GM03348 (cell line): ENCODE results near the gene CDK6.
A peak's percentile ranks its signal among the peaks of the same experiment; 100 is the strongest.

ENCODE experiments used
- DNase-seq: peaks from one replicate; pipeline ENCODE4 v3.0.0; 2012; ENCODE audit warnings: low spot score

The CDK6 gene

DNA sequence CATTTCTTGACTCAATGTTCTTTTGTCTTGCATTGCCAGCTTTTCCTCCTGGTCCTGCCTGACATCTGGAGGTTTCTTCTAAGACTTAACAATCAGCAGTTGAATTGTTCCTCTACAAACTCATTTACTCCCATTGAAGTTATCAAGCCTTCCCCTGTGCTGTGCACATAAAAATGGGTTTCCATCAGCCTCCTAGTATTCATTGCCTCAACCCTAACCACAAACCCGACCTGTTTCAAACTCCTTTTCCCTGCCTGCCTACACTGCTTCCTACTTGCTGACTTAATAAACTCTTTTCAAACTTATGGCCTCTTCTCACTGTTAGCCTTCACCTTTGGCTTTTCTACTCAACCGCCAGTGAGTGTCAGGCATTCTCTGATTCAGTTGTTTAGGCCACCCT is 9.4 kb upstream of the CDK6 start:
- no peak for DNase-seq

DNA sequence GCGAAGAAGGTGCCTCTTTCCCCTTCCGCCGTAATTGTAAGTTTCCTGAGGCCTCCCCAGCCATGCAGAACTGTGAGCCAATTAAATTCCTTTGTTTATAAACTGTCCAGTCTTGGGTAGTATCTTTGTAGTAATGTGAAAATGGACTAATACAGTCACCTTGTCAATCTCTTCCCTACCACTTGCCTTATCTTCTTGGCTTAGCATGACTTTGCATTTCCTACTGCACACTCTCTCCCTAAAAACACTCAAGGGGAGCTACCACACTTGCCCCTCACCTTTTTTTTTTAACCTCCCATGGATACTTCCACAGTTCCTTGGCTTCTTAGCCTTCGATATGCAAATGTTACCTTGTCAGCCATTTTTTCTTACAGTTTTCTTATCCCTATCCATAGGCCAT is 7.4 kb upstream of the CDK6 start:
- no peak for DNase-seq

DNA sequence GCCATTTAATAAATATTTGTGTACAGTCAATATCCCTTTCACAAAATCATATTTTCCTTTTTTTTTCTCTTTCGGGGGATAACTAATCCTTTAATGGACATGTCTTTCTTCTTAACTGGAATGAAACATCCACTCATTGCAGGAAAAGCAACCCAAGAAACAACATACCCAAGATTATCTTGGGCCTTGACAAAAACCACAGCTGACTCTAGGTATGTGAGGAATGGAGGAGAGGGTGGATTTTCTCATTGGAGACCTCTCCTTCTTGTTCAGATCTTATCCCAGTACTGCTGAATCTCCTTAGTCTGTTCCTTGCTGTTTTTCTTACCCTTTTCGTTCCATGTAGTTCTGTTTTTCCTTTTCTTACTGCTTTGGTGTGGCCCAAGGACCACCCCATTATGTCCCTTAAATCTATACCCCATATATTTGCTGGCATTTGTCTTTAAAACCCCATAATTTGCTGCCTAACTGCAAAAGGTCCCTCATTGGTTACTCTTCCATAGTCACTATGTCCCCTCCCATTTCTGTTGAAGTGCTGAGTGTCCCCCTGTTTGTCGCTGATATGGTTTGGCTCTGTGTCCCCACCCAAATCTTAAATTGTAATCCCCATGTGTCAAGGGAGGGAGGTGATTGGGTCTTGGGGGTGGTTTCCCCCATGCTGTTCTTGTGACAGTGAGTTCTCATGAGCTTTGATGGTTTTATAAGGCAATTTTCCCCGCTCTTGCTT is 6.8 kb upstream of the CDK6 start:
- peak; percentile 63 for DNase-seq

DNA sequence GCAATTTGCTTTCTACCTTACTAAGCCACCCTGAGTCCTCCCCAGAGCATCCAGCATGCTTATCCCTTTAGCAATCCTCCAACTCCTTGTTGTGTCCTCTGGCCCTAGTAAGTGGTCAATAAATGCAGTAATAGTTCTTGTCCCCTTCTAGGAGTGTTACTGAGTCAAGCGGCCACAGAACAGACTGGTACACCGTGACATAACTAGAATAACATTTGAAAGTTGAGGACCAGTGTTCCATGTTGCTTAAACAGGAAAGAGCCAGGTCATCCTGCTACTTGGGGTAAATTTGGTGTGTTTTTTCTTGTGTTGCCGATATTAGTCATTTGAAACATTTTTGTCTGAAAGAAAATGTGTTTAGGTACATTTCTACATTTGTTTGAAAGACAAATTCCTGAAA is 4.8 kb upstream of the CDK6 start:
- no peak for DNase-seq

DNA sequence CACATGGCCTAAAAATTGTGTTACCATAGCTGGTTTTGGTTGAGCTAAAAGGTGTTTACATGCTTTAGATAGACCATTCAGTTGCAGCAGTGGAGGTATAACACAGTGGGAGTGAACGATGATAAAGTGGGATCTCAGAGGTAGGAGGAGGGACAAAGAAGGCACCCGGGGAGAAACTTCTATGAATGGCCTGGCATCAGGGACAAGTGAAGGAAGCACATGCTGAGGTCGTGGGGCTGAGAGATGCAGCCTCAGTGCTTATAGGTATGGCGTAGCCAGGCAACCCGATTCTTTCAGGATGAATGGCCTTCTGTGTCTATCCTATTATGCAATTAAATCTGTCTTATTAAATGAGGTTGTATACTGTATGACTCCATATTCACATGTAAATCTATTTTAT is 3.9 kb upstream of the CDK6 start:
- no peak for DNase-seq

DNA sequence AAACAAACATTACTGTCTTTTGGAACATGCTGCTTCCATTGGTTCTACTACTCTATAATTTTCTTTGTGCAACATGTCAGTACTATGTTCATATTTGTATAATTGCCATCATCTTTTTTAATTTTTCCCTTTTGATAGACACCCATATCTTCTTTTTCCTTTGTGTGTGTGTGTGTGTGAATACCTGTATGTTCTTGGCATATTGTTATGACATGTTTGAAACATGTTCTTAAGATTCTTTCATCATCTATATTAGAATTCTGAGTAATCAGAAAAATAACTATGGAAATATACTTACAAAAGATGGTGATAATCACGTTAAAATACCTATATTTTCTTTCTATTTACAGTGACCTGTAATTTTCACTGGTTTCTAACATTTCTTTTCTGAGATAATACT is 3.5 kb upstream of the CDK6 start:
- no peak for DNase-seq

DNA sequence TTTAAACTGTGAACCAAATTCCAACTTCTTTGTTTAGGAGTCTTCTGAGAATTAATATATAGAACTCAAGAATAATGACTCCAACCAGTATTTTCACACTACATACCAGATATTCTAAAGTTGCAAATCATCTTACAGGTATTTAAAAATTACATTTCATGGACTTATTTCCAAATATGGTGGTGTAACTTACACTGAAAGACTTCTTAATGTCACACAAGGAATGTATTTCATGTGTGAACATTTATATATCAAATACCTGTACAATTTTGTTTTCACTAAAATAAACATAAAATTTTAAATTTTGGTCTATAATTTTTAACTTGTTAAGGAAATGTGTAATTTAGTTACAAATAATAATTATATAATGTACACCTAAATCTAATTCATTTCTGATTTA is 2.6 kb upstream of the CDK6 start:
- DNase-seq = no peak

DNA sequence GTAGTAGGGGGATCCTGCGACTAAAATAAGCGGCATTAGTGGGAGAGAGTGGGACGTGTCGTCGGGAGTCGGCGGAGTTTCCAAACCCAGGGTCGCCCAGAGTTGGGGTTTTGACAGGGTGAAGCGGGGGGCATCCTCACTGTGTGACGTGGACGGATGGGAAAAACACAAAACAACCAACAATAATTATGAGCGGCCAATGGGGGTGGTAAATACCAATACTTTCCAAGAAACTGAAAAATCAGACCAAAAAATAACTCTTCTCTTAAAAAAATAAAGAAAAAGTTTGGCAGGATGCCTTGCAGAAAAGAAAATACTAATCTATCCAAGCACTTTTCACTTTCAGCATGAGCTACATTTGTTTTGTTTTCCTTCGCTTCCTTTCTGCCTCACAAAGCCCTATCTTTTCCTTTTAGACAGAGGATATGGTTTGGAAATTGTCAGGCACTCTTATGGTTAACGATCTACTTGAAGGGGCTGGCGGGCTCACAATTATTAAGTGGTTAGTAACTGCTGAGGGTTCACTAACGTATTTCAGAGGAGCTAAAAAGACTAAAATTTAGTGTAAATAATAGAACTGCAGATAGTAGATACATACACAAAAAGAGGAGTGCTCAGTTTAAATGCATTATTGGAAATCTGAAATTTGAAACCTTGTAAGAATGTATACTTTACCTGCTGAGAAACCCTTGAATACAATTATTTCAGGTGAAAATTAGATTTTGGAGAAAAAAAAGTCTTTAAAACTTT is 802 bp upstream of the CDK6 start:
- peak; percentile 10 for DNase-seq

DNA sequence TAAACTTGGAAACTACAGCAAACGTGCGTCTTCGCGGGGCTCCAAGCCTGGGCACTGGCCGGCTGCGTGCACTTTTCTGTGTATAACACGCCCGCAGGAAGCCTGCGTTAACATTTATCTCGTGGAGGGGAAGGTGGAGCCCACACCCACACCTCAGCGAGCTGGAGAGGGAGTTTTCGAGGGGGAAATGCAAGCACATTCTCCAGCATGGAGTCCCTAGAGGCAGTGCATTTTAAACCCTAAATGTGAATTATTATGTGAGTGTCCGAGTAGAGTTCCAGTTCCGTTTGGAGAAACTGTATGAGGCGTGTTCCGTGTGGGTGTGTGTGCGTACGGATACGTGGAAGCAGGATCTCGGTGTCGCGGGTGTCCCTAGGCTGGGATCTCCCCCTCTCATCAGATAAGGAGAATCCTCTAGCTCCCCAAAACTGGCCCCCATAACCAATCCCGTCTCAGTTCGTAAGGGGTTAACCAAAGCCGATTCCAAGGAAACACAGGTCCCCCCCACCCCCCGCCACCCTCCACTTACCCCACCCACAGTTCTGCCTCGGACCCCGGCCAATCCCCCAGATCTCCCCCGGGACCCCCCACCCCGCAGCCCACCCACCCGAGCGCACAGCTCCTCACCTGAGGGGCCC is 403 bp downstream of the CDK6 start:
- DNase-seq = peak; percentile 37

DNA sequence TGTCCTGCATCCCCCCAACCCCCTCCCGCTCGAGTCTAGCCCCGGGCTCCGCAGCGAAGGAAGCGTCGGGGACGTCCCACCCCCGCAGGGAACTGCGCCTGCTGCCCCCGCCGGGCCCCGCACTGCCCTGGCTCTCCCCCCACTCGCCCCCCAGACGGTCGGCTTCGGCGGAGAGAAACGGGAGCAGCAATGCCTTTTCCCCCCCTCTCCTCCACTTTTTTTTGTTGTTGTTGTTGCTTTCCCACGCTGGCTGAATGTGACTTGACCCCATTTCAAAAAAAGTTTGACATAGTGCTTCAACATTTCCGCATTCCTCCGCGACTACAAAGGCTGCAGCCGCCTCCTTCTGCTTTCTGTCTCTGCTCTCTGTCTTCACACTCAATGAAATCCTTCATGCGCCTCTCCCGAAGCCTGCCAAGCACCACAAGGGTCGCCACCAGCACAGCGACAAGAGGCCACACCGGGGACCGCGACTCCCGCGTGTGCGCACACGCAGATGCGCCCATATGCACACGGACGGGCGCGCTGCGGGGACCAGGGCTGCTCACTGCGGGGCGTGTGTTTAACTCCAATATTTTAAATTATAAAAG is 1.0 kb downstream of the CDK6 start:
- peak; percentile 67 for DNase-seq

DNA sequence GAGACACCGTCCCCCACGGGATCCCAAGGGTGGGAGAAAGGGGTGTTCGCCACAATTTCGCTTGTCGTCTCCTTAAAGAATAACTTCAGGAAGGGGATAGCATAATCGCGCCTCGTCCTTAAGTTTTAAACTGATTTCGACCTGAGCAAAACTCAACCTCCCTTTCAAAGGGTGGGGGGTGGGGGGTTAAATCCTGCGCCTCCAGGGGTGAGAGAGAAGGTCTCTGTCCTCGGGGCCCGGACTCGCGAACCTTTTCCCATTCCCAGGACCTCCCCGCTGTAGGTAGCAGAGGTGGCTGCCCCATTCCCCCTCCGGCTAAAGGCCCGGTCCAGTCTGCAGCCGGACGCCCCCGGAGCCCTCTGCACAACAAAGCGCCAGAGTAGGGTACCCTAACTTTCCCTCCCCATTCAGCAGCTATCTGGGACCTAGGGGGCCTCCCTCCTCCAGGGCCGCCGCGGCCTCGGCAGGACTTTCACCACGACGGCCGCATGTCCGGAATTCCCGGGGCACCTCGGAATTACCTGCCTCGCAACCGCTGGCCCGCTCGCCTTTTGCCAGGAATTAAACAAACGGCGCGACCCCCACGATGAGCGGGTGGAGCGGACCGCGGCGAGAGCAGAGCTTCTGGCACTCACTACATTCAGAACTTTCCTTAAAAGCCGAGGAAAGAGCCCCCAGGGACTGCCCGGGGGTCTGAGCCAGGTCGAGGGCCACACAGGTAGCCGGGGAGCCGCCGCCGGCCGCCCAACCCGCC is 1.7 kb downstream of the CDK6 start:
- peak; percentile 35 for DNase-seq

DNA sequence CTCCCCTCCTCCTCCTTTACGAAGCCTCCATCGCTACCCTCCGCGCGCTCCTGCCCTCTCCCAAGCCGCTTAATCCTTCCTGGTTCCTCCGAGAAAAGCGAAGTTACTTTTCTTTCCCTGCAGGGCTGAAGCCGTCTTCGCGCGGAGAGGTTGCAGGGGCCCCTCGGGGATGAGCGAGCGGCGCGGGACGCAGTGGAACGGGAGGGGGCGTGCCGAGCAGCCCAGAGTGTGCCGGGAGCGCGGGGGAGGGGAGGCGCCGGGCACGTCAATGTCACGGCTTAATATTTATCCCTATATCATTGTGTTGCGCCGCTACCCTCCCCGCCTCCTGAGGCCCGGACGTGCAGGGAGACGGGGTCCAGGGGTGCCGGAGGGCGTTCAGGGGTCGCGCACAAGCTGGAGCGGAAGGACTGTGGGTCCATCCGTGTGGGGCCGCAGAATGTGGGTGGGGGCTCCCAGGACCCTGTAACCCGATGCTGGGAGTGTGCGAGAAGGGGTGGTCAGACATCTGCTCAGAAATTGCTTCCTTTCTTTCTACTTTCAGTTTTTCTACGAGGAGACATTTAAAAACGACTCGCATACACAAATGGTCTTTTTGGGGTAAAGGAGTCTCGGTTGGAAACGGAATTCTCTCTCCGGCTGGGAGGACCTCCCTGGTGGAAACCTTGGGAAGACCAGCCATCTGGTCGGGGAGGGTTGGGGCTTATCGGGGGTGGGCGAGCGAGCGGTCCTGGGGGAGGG is 2.4 kb downstream of the CDK6 start:
- DNase-seq = peak; percentile 84

DNA sequence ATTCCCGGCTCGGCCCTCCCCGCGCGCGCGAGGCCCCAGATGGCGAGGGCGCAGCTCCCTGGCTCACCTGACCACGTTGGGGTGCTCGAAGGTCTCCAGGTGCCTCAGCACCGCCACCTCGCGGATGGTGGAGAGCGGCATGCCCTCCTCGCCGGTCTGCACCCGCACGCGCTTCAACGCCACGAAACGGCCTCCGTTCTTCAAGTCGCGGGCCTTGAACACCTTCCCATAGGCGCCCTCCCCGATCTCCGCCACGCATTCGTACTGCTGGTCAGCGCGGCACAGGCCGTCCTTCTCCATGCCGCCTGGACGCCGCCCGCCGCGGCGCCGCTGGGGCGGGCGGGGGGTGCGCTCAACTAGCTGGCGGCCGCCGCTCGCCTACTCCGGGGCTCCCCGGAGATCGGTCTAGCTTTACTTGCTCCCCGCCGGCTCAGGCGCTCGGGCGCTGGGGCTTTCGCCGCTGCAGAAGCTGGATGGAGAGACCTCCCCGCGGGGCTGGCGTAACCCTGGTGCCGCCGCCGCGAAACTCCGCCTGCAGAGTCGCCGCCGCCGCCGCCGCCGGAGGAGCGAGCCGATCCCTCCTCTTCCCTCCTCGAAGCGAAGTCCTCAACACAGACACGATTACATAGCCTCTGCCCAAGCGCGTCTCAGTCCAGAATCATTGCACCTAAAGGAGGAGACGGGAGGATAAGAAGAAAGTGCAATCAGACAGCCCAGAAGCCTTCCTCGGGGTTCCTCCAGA is 3.2 kb downstream of the CDK6 start:
- DNase-seq = peak; percentile 79

DNA sequence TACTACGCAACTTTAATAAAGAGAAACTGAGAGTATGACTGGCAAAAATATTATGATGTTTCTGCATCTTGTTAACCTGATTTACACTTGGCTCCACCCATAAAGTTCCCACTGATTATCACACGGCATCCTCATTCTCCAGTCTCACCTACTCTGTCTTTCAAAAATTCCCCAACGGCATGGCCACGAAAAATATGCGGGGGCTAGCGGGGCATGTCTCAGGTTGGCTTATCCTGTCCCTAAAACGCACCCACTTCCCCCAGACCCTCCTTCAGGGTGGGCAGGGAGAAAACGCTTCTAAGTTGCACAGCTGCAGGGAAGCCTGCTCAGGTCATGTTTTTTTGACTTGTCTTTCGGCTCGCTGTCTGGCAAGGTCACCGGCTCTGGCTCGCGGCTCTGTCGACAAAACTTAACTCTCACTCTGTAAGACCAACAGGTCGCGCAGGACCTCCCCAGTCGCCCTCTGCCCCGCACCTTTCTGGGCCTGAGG is 3.8 kb downstream of the CDK6 start:
- DNase-seq = no peak

DNA sequence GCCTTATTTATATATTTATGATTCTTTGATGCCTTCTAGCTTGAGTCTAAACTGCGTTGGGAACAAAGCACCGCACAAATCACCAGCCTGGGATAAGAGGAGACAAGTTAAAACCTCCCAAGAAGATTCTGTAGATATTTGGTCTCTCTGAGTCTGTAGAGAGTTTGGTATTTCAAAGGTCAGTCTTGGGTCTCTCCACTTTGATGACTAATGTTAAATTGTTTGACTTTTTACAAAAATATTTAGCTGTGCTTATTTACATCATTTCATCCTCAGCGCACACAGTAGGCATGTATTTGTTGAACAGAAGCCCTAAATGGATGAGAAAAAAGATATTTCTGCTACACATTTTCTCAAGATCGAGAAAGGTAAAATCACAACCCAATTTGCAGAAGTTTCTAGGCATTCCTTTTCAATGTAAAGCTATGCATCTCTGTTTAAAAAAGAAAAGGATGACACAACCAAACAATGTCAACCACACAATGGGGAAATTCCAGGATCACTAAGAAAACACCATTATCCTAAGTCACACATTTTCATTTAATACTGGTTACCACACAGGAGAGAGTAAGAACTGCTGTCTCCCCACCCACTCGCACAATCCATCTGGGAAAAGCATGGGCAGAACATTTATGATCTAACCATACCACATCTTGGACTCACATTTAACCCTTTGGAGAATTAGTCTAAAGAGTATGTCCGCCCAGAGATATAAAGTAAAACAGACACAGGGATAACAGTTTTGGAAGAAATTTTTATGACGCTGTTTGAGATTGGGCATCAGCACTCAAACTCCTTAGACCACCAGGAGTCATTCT is 4.4 kb downstream of the CDK6 start:
- DNase-seq = peak; percentile 62

DNA sequence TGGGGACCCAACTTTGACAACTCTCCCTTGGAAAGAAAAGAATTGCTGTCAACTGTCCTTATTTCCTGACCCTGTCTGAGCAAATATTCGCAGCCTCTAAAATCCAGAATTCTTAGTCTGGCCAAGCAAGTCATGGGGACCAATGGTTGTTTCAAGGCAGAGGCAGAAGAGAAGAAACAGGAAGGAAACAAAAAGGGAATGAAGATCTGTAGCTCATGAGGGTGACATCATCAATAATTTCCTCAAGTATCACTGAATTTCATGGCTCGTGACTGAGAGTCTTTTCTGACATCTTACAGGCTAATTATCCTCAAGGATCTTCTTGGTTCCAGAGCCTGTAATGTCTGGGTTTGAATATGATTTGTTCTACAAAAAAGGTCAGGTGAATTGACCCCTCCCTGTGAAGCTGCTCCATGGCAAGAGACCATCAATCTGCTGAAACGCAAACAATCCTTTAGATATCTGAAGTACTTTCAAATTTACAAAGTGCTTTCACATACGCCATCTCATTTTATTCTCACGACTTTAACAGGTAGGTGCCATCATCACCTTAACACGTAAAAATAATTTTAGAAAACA is 5.8 kb downstream of the CDK6 start:
- DNase-seq = no peak

DNA sequence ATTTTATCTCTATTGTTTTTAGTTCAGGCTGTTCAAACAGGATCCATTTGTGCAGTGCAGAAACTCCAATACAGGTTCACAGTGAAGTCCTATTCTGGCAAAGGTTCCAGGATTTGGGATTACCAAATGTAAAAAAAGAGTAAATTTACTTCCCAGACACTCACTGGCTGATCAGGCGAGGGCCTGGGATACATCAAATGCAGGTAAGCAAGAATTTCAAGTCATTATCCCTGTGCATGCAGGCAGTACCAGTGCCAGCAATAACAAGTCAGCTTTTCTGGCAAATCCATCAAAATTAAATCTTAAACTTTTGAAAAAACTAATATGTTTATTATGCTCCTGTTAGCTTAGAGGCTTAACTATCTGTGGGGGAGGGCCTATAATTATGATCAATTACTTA is 6.3 kb downstream of the CDK6 start:
- no peak for DNase-seq

DNA sequence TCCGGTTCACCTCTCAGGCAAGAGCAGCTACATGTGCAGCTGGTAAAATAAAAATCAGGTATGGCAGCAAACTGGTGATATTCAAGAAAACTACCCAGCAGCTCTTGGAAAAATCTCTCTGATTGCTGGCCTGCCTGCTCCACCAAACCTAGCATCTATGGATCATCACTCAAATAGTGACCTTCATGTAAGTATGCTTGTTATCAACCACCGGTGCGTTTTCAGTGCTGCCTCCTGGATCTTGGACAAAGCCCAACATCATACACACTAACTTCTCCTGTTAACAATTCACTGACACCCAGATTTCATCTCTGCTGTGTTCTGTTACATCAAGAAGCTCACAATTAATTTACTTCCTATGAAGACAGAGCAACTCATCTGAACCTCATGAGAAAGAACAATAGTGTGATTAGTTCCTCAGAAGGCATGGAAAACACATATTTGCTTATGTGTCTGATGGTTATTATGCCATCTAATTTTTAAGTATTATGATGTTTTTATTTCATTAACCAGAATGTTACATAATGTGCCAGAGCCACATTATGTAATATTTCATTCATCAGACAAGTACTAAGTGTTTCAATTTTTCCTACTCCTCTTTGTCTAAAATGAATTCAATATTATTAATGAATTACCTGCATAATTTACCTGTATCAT is 8.8 kb downstream of the CDK6 start:
- no peak for DNase-seq
